Upper lobe of left lung (tissue), 4 donors: ENCODE results near the gene C10orf67.

Experiments used
- EP300 ChIP-seq, 4 donors: sonication (generic); formaldehyde crosslinking; IDR thresholded peaks; one replicate each; pipeline ENCODE4 v1.5.1; 2017; ENCODE audit warnings: antibody characterized with exemption in 4 of 4, control low read depth in 2 of 4
- POLR2A ChIP-seq, 4 donors: fragments of 450-650 bp; IDR thresholded peaks; one replicate each; pipeline ENCODE4 v1.5.1; 2016 to 2017; ENCODE audit warnings: antibody characterized with exemption in 4 of 4, mild to moderate bottlenecking in 2 of 4
- POLR2AphosphoS5 ChIP-seq, 2 donors: sonication (generic); formaldehyde crosslinking; IDR thresholded peaks; one replicate each; pipeline ENCODE4 v1.5.1; 2017; ENCODE audit warnings: antibody characterized with exemption in 2 of 2
- TF ChIP-seq, protein P1 (sequence below), 6 experiments: fragments of 450-650 bp in 4 of 6; fragments of 200-600 bp in 2 of 6; sonication (generic) in 2 of 6; IDR thresholded peaks; one replicate each; pipeline ENCODE4 v1.5.1; 2016 to 2019; ENCODE audit warnings: antibody characterized with exemption in 6 of 6

DNA sequence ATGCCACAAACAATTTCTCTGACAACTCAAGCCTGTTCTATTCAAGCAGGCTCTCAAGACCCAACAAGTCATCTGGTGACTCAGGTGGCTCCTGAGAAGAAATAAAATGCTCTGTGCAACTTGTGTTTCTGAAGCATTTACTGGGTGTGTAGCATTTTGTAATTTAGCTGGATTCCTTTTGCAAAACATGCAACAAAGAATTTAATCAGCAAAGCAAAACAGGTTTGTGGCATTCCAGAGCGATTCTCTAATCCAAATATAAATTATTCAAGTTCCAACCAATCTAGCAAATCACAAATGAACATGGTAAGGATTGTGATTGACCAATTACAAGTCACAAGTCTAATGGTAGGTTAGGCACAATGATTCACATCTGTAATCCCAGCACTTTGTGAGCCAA lies 39.8 kb upstream of the C10orf67 start:
- TF ChIP-seq POLR2A (IDR thresholded peaks at IDR 0.05) (no peak), POLR2AphosphoS5 (IDR thresholded peaks at IDR 0.05) (no peak), EP300 (IDR thresholded peaks at IDR 0.05) (no peak)
- TF ChIP-seq, protein P1, sequence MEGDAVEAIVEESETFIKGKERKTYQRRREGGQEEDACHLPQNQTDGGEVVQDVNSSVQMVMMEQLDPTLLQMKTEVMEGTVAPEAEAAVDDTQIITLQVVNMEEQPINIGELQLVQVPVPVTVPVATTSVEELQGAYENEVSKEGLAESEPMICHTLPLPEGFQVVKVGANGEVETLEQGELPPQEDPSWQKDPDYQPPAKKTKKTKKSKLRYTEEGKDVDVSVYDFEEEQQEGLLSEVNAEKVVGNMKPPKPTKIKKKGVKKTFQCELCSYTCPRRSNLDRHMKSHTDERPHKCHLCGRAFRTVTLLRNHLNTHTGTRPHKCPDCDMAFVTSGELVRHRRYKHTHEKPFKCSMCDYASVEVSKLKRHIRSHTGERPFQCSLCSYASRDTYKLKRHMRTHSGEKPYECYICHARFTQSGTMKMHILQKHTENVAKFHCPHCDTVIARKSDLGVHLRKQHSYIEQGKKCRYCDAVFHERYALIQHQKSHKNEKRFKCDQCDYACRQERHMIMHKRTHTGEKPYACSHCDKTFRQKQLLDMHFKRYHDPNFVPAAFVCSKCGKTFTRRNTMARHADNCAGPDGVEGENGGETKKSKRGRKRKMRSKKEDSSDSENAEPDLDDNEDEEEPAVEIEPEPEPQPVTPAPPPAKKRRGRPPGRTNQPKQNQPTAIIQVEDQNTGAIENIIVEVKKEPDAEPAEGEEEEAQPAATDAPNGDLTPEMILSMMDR (IDR thresholded peaks at IDR 0.05): no peak
